ENCODE results near the gene RASA3. TPM values are rescaled to one million over a fixed set of nuclear protein-coding genes. Genes with fewer than 3 reads are reported as not detected.
"Not testable (repeated sequence)": the region's sequence is repeated elsewhere in the genome, so short reads cannot be mapped to it uniquely, and the experiment has no call there.

Gene RASA3
- total RNA-seq, 1 donor from 2014 or later, result 30.7 TPM

- DNase-seq (ENCODE audit: low read depth in 2 of 2), result no peak
These were observed 18.3 kb downstream of the RASA3 start for GRCh38 chr13:114114006-114114640.

- DNase-seq (ENCODE audit: low read depth in 2 of 2), result not testable (repeated sequence)
These were observed 19.0 kb downstream of the RASA3 start for GRCh38 chr13:114113395-114113794.

GRCh38 chr13:114112826-114113322, 19.5 kb downstream of the RASA3 start:
- DNase-seq (ENCODE audit: low read depth in 2 of 2), result no peak

GRCh38 chr13:114112231-114112825, 20.1 kb downstream of the RASA3 start:
- DNase-seq (ENCODE audit: low read depth in 2 of 2), result no peak

- no peak for DNase-seq (ENCODE audit: low read depth in 2 of 2)
These were observed 20.8 kb downstream of the RASA3 start for GRCh38 chr13:114111577-114111976.

- DNase-seq (ENCODE audit: low read depth in 2 of 2), result not testable (repeated sequence)
These were observed 21.6 kb downstream of the RASA3 start for GRCh38 chr13:114110830-114111189.

GRCh38 chr13:114110091-114110829, 22.2 kb downstream of the RASA3 start:
- DNase-seq (ENCODE audit: low read depth in 2 of 2), result peak; percentile 55 to 88

- no peak for DNase-seq (ENCODE audit: low read depth in 2 of 2)
These were observed 22.8 kb downstream of the RASA3 start for GRCh38 chr13:114109641-114110041.

GRCh38 chr13:114108894-114109293, 23.5 kb downstream of the RASA3 start:
- no peak for DNase-seq (ENCODE audit: low read depth in 2 of 2)

GRCh38 chr13:114108141-114108761, 24.2 kb downstream of the RASA3 start:
- no peak for DNase-seq (ENCODE audit: low read depth in 2 of 2)

GRCh38 chr13:114107686-114108081, 24.7 kb downstream of the RASA3 start:
- DNase-seq (ENCODE audit: low read depth in 2 of 2), result peak; percentile 56 to 85

GRCh38 chr13:114106991-114107685, 25.3 kb downstream of the RASA3 start:
- no peak for DNase-seq (ENCODE audit: low read depth in 2 of 2)

- no peak for DNase-seq (ENCODE audit: low read depth in 2 of 2)
These were observed 25.9 kb downstream of the RASA3 start for GRCh38 chr13:114106526-114106925.

- no peak for DNase-seq (ENCODE audit: low read depth in 2 of 2)
These were observed 26.8 kb downstream of the RASA3 start for GRCh38 chr13:114105521-114106225.

GRCh38 chr13:114104655-114105520, 27.5 kb downstream of the RASA3 start:
- DNase-seq (ENCODE audit: low read depth in 2 of 2), result no peak

GRCh38 chr13:114103801-114104654, 28.4 kb downstream of the RASA3 start:
- DNase-seq (ENCODE audit: low read depth in 2 of 2), result no peak

- not testable (repeated sequence) for DNase-seq (ENCODE audit: low read depth in 2 of 2)
These were observed 29.2 kb downstream of the RASA3 start for GRCh38 chr13:114103289-114103621.

GRCh38 chr13:114102521-114103288, 29.7 kb downstream of the RASA3 start:
- DNase-seq (ENCODE audit: low read depth in 2 of 2), result no peak
